Measurements from ENCODE around the gene ANO10.
"Not testable (repeated sequence)": the region's sequence is repeated elsewhere in the genome, so short reads cannot be mapped to it uniquely, and the experiment has no call there.

The ANO10 gene

DNA sequence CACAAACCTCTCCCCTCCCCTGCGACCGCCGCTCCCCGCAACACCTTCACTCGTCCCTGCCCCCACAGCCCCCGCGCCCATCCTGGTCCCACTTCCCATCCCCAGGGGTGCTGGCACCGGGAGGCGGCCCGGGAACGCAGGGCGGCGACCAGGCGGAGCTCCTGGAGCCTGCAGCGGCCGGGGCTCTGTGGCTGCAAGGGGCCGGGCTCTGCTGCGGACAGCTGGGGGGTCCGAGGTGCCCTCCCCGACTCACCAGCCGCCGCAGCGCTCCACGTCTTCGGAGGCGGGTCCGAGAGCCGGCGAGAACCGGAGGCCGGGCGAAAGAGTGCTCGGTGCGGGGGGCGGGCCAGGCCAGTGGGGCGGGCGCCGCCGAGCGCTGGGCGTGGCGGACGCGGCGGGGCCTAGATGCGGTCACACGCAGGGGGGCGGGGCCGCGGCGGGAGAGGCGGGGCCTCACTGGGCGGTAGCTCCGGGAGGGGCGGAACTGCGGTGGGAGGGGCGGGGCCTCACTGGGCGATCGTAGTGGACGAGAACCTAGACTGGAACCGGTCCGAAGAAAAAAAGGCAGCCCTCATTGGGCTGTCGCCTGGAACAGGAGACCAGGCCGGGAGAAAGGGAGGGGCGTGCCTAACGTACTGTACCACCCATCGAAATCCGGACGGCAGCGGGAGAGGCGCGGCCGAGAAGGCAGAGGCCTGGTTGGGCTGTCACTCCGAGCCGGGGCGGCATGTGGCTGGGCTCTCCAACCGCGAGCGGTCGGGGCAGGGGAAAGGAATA is at the start of gene ANO10:
Gene ANO10, minus strand, starts transcription at position 356 of the 777 bp plus-strand sequence. CDS start 16,159 bp downstream, outside the sequence.
- peak; percentile 97 for DNase-seq

- DNase-seq, result no peak
Measured at GRCh38 chr3:43670635-43671522, 49.1 kb upstream of the ANO10 start.

DNA sequence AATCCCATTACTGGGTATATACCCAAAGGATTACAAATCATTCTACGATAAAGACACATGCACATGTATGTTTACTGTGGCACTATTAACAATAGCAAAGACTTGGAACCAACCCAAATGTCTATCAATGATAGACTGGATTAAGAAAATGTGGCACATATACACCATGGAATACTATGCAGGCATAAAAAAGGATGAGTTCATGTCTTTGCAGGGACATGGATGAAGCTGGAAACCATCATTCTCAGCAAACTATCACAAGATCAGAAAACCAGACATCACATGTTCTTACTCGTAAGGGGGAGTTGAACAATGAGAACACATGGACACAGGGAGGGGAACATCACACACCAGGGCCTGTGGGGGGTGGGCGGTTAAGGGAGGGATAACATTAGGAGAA is 43.2 kb upstream of the ANO10 start:
- not testable (repeated sequence) for DNase-seq

GRCh38 chr3:43661376-43661775 is 39.6 kb upstream of the ANO10 start:
- DNase-seq, result not testable (repeated sequence)

GRCh38 chr3:43659250-43659880 is 37.6 kb upstream of the ANO10 start:
- no peak for DNase-seq

- DNase-seq, result not testable (repeated sequence)
Measured at GRCh38 chr3:43656390-43656789, 34.6 kb upstream of the ANO10 start.

DNA sequence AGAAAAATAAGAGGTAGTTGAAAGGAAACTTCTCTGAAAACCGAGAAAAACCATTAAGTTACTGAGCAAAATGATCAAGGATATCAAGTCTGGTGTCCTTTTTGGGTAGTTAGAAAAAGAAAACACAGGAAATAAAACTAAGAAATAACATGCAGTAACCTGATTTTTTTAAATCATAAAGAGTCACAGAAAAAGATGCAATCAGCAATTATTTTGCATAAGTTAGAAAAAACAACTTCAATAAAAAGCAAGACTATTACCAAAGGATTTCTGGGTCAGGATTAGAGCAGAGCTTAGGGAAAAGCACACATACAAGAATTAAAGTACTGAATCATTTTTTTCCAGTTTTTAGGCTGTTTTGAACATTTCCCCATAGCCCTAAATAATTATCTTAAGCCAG is 28.5 kb upstream of the ANO10 start:
- DNase-seq, result no peak

- DNase-seq, result no peak
Measured at GRCh38 chr3:43649365-43649968, 27.7 kb upstream of the ANO10 start.

- no peak for DNase-seq
Measured at GRCh38 chr3:43648957-43649356, 27.1 kb upstream of the ANO10 start.

DNA sequence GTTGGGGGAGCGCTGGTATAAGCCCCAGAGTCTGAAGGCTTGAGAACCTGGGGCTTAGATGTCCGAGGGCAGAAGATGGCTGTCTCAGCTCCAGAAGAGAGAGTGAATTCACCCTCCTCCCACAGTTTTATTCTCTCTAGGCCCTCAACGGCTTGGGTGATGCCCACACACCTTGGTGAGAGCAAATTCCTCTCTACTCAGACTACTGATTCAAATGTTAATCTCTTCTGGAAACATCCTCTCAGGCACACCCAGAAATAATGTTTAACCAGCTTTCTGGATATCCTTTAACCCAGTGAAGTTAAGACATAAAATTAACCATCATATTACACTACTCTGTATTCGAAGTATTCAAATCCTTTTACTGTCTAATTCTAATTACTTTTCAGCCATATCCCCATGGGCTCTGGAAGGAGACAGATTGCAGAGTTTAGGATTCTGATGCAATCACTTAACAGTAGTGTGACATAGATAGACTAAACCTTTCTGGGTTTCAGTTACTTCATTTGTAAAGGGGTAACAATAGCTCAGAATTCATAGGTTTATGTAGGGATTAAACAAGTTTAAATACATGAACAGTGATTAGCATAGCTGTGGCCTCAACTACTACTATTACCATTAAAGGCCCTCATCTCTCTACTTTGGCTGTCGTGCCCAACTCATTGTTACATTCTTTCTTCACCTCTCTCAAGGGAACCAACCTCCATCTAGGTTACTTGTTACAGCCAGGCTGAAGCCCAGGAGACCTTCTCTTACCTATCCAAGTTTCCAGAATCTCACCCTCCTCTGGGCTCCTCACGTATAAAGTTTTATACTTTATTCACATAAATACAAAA is 25.7 kb upstream of the ANO10 start:
- no peak for DNase-seq

DNA sequence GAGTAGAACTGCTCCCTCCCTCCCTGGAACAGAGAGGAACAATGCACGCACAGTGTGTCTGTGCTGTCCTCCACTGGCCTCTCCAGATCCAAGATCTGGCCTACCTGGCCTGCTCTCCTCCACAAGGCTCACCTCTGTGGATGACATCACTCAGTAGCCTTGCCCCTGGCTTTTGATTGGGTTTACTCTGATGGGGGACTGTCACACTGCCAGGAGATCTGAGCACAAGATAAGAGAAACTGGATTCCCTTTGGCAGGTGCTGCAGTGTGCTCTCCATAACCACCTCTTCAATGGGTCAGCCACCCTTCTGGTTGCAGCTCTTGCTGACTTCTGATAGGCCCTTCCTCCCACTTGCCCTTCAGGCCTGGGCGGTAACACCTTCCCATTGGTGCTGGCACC is 22.6 kb upstream of the ANO10 start:
- DNase-seq, result no peak

DNA sequence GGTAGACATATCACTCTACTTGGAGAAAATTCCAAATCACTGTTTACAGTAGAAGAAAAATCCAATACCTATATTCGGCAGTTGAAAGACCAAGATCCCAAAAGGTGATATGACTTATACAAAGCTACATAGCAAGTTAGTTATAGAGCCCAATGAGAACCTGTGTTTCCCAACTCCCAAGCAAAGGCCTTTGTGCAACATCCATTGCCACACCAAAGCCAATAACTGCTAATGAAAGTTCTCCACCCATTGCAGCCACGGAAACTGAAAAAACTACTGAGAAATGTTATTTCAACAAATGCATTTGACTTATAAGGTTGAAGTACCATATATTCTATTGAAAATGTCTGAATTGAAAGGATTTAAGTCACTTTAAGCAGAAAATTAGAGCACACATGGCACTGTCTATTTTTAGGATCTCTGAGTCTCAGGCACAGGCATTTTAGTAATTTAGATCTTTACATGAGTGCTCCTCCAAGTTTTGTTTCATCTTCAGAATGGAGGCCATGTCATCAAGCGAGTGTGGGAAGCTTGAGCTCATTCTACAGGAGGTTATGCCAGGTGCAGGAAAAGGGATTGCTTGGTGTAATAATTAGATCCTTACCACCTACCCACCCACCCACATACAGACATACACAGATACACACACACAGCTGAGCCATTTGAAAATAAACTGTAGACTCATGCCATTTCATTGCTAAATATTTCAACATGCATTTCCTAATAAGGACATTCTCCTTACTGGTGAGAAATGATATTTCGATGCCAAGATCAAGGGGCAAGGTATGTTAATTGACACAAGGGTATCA is 19.7 kb upstream of the ANO10 start:
- no peak for DNase-seq

DNA sequence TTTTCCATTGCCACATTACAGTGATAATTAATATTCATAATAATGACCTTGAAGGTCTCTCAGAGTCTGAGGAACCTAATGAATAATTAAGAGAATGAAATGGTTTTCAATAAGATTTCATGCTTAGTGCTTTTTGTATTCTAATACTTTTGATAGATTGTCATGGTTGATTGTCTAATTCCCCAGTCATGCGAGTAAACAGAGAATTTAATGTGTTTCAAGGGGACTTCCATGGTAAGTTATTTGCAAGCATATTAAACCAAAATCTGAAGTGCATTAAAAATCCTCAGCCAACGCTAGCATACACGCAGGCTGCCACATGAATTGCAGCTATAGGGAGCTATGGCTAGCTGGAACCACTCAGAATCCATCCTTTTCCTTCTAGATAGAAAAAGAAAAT is 18.9 kb upstream of the ANO10 start:
- no peak for DNase-seq

GRCh38 chr3:43638594-43639447 is 17.0 kb upstream of the ANO10 start:
- peak; percentile 43 for DNase-seq

DNA sequence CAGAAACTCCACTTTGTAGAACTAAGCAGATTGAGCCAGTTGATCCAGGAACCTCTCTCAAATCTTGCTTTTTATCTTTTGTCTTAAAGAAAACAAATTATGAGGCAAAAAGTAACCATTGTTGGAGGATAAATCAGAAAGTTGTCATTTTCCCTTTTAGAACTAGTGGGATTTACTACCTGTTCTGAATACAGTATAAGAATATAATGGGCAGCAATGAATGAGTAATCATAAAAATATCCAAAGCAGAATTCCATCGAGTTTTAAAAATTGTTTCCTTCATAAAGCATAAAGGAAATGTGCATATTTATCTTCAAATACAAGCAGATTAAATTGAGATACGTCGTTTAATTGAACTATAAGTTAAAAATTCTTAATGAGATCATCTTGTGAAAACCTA is 15.9 kb upstream of the ANO10 start:
- no peak for DNase-seq

DNA sequence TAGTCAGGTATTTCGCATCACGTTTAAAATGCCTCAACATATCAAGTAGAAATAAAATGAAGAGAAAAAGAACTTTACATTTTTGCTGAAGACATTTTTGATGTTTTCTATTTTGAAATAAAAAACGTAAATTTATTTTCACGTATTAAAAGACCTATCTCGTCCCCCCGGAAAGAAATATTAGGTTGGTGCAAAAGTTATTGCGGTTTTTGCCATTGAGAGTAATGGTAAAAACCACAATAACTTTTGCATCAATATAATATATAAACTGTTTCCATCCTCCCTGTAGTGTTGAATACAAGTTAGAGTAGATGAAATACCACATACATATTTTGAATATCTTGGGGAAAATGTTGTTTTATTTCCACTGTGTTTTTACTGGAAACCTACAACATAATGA is 11.2 kb upstream of the ANO10 start:
- no peak for DNase-seq

- DNase-seq, result no peak
Measured at GRCh38 chr3:43632269-43632733, 10.5 kb upstream of the ANO10 start.

DNA sequence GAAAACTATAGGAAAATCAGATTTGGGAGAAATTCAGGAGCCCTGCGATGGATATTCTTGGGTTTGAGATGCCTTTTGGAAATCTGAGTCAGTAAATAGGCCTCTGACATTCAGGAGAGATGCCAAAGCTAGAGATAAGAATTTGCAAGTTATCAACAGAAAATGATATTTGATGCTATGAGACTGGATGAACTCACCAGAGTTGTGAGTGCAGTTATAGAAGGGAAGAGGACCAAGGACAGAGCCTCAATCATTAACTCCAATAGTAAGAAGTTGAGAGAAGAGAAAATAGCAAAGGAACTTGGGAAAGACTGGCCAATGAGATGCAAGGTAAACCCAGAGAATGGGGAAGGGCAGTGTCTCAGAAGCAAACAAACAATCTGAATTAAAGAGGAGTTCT is 7.9 kb upstream of the ANO10 start:
- no peak for DNase-seq

- no peak for DNase-seq
Measured at GRCh38 chr3:43629257-43629656, 7.4 kb upstream of the ANO10 start.

DNA sequence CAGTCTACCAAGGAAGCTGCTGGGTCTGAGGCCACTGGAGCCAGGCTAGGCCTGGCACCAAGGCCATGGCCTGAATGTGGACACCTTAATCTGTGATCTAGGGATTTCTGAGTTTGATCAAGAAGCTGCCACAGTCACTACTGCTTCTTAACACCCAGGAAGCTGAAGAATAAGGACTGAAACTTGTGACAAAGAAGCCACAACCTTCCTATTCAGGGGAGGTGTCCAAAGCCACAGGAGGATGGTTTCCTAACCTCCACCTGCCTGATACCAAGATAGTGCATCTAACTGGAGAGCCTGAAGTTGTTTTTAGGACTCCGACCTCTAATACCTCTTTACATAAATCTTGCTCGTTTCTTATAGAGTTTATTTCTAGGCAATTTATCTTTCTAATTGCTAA is 5.5 kb upstream of the ANO10 start:
- no peak for DNase-seq
